GM18507 (cell line): ENCODE results near the gene AMMECR1.

ENCODE experiments used
- DNase-seq: peaks from one replicate; pipeline ENCODE4 v3.0.0; 2011; ENCODE audit warnings: low read depth; ENCODE audit not compliant: insufficient read length; ENCODE audit errors: extremely low spot score
- FAIRE-seq: peaks from 2 replicates; lab custom pipeline; 2011; peaks lifted over from hg19 to GRCh38; lab: Jason Lieb, UNC

Gene AMMECR1

DNA sequence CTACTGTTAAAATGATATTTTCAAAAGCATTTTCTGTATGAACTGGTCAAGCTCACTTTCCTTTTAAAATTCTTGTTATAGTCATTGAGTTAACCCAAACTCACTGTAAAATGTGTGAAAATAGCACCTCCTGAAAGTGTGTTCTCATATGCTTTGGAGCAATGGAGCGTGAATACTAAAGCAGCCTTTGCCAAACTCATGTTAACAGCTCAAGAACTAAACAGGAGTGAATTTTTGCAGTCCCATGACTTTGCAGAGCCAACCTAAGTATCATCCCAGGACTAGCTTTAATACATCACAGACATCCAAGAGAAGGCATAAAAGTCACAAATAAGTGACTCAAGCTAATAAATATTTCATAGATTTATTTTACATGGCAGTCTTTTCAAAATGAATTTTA is 2.3 kb downstream of the AMMECR1 start:
- DNase-seq (no peak), FAIRE-seq (peak; percentile 82)

- no peak for FAIRE-seq
- no peak for DNase-seq
Measured at GRCh38 chrX:110311437-110312230, 6.3 kb downstream of the AMMECR1 start.

GRCh38 chrX:110310896-110311295 is 7.0 kb downstream of the AMMECR1 start:
- peak; percentile 84 for FAIRE-seq
- DNase-seq = no peak

GRCh38 chrX:110310000-110310790 is 7.7 kb downstream of the AMMECR1 start:
- FAIRE-seq = peak; percentile 5
- DNase-seq = no peak

DNA sequence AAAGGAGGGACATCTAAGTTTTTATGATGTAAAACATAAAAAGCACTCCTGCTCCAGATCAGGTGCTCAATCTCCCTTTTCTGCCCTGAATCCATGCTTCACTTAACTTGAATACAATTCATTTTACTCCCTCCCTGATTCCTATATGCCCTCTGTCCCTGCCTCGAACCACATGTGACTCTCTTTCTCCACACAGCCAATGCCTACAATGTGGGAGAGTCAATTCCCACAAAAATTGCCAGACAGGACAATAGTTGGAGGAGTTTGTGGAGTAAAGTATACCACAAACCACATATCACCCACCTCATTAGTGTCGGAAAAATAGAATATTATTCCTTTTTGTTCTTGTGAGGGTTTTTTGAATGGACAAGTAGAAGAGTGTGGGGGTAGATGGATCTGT is 9.7 kb downstream of the AMMECR1 start:
- DNase-seq (no peak), FAIRE-seq (no peak)

DNA sequence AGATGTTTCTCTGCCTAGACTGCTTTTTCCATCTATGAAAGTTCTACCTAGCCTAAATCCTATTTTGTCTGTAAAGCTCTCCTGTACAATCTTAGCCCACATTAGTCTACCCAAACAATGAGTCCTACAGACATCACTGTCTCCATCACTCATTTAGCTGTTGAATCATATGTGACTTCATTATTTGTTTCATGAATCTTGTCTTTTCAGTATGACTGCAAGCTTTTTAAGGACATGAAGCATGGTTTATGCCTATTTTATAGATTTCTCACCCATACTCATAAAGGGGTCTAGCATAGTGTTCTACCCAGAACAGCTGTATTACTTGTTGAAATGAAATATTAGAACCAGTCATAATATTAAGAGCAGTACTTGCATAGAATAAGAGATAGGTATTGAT is 13.0 kb downstream of the AMMECR1 start:
- FAIRE-seq = no peak
- no peak for DNase-seq

- FAIRE-seq (peak; percentile 64), DNase-seq (no peak)
Measured at GRCh38 chrX:110304371-110304770, 13.5 kb downstream of the AMMECR1 start.

GRCh38 chrX:110302975-110303374 is 14.9 kb downstream of the AMMECR1 start:
- FAIRE-seq = no peak

DNA sequence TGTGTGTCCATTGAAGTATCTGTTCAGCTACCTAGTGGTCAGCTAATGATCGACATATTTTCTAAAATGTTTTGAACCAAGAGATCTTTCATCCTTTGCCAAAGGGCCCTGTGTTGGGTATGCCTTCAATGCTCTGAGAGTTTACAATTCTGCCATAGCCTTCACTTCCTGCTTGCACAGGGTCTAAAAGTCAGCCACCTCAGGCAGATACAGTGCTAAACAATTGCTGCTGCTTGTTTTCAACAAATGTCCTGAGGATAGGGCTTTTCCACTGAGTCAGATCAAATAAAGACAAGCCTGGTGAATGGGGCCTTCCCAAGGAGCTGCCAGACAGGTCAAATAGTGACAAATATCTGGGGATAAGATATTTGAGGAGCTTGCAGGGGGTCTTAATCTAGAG is 16.7 kb downstream of the AMMECR1 start:
- DNase-seq = no peak
- FAIRE-seq = no peak

More at GRCh38 chrX:110302975-110303374, 14.9 kb downstream of the AMMECR1 start:
- no peak for DNase-seq

DNA sequence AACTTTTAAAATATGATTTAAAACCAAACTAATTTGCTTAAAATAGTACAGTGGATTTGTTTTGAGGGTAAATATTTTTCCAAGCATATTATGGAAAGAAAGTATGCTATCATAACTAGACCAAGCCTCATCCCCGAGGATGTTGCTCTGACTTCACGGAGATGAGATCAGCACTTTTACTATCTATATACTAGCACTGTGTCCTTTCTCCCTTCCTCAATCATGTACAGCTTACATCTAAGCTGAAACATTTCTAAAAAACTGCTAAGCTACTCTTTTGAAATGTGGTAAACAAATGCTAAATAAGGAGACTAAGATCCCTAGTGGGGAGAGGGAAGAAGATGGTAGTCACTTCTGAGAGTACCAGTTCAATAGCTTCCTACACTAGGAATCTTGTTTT is 23.8 kb downstream of the AMMECR1 start:
- FAIRE-seq (no peak), DNase-seq (no peak)

DNA sequence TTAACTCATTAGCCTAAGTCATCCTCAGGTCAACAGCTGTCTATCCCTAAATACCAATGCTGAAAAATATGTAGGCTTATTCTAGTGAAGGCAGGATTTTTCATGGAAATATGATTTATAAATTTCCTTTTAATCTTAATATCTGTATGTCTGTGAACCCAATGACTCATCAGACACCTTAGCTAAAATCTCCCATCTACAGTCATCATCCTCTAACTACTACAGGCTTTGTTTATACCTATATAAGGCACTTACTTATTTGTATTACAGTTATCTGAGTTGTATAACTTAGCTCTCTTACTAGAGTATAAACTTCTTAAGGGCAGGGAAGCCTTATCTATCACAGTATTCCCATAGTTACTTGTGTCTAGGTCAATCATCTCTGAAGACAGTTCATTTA is 24.2 kb downstream of the AMMECR1 start:
- no peak for FAIRE-seq
- DNase-seq = no peak

DNA sequence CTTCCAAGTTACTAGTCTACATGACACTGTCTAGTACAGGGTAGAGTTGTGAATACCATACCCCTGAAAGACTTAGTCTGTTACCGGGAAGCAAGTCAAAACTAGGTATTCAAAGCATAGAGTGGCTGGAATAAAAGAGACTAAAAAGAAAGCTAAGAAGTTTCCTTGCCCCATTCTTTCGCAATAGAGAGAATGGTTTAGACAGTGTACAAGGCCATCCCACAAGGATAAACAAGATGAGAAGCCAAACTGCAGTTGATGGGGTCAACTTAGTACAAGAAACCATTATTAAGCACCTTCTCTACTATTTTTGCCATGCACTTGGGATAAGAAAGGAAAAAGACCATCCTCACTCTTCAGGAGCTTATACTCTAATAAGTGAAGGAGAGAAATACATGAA is 30.3 kb downstream of the AMMECR1 start:
- no peak for FAIRE-seq
- DNase-seq = no peak

DNA sequence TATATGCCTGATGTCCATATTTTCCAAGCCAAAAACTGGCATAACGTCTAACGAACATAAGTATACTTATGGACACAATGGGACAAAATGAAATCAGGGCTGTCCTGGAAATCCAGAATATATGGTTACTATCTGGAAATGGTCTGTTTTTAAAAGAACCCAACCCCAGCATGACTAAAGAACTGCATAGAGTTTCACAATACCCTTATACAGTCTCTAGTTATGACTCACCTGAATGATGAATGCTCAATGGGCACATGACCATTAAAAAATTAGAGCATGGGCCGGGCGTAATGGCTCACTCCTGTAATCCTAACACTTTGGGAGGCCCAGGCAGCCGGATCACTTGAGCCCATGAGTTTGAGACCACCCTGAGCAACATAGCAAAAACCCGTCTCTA is 31.8 kb downstream of the AMMECR1 start:
- no peak for FAIRE-seq

DNA sequence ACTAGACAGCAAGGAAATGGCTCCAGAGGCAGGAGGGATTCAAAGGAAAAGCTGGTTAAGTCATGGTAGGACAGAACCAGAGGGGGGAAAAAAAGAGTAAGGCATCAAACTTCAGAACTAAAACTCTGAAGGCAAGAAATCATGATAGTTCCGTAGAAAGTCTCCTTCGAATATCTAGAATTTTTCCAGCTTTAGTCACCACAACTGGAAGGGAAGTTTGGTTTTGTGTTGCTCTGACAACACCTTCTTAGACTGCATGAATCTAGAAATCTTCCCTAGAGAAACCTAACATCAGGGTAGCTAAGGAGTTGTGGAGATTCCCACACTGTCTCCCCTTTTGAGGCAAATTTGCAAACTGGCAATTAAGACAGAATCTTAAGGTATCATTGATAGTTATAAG is 33.7 kb downstream of the AMMECR1 start:
- no peak for DNase-seq
- FAIRE-seq = no peak

More for the DNA sequence above, 31.8 kb downstream of the AMMECR1 start:
- DNase-seq = no peak

DNA sequence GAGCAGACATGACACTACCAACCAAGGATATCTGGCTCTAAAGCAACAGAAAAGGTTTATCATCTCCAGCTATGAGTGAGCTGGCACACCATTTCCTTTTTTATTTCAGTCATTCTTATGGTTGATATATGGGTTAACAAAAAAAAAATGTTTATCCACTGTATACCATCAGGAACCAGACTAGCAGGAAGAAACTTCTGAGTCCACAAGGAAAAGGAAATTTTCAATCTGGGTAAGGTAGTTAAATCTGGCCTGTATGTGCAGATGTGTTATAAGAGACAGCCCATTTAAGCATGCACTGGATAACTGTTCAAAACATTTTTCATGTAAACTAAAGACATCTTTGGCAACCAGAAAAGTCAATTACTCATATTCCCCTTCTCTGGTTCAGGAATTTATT is 35.0 kb downstream of the AMMECR1 start:
- DNase-seq = no peak

DNA sequence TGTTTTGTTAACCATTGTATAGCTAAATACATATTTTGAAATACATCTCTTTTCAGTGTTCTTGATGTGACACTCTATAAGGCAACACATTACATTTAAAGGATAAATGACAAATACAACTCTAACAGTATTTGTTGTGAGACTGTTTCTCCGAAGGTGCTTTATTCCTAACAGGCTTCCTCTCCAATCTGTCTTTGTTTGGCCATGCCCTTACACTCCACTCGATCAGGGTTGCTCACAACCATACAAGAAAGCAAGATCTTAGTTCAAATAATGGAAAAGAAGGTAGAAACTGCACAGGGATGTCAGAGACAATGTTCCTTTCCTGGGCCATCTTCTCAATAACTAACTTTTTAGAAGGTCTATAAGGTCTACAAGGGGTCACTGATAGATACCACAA is 36.5 kb downstream of the AMMECR1 start:
- no peak for DNase-seq
- peak; percentile 31 for FAIRE-seq

More for the DNA sequence above, 35.0 kb downstream of the AMMECR1 start:
- no peak for FAIRE-seq

DNA sequence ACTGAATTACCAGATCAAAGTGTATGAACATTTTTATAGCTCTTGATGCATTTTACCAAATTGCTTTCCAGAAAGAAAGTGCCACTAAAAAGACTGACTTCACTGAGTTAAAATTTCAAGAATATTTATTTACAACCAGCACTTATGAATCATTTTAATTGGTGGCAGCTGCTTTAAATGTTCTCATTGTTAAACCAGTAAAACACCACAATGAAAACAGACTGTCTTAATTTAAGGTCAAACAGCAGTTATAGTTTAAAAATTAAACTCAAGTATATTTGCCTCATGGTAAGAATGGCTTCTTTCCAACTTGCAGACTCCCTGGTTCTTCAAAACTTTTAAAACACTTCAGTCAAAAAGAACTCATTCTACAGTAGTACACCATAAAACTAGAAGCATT is 36.9 kb downstream of the AMMECR1 start:
- FAIRE-seq (no peak), DNase-seq (no peak)

- no peak for DNase-seq
Measured at GRCh38 chrX:110277609-110278008, 40.3 kb downstream of the AMMECR1 start.

GRCh38 chrX:110276778-110277177 is 41.1 kb downstream of the AMMECR1 start:
- DNase-seq = peak; percentile 1
- FAIRE-seq = peak; percentile 89

More at GRCh38 chrX:110277609-110278008, 40.3 kb downstream of the AMMECR1 start:
- no peak for FAIRE-seq

GRCh38 chrX:110268886-110269285 is 49.0 kb downstream of the AMMECR1 start:
- DNase-seq (no peak), FAIRE-seq (no peak)

- FAIRE-seq (no peak), DNase-seq (no peak)
Measured at GRCh38 chrX:110268395-110268794, 49.5 kb downstream of the AMMECR1 start.
